Activated CD8-positive, alpha-beta T cell treated with anti-CD3 and anti-CD28 coated beads for 36 hours (primary cell): Measurements from ENCODE around the gene TXNRD2. TPM values are rescaled to one million over a fixed set of nuclear protein-coding genes. Genes with fewer than 3 reads are reported as not detected.
"Not testable (repeated sequence)": the region's sequence is repeated elsewhere in the genome, so short reads cannot be mapped to it uniquely, and the experiment has no call there.

Source experiments
- ATAC-seq: fragments of 200-7000 bp; cut with Tn5 transposase; one replicate; pipeline ENCODE4 v1.10.0; 2021; ENCODE audit warnings: mild to moderate bottlenecking, moderate library complexity
- CTCF ChIA-PET: fragments of 350-600 bp; sonication (Branson Sonifier 250); formaldehyde crosslinking; loops from one replicate; lab custom pipeline; 2021; ENCODE audit warnings: antibody characterized with exemption; lab: Charles Lee
- POLR2A ChIA-PET: fragments of 350-600 bp; sonication (Branson Sonifier 250); formaldehyde crosslinking; loops from one replicate; lab custom pipeline; 2021; ENCODE audit warnings: antibody characterized with exemption; lab: Charles Lee
- DNase-seq: peaks from one replicate; pipeline ENCODE4 v3.0.0-alpha.2; 2020
- H3K27ac Mint-ChIP-seq: one replicate; pipeline ENCODE4 v1.8.0; 2021; ENCODE audit warnings: mild to moderate bottlenecking, mixed read lengths
- H3K27me3 Mint-ChIP-seq: one replicate; pipeline ENCODE4 v1.8.0; 2021; ENCODE audit warnings: mixed read lengths
- H3K36me3 Mint-ChIP-seq: one replicate; pipeline ENCODE4 v1.8.0; 2021; ENCODE audit warnings: low read depth, mixed read lengths
- H3K4me1 Mint-ChIP-seq: one replicate; pipeline ENCODE4 v1.8.0; 2021; ENCODE audit warnings: low read depth, mixed read lengths
- H3K4me3 Mint-ChIP-seq: one replicate; pipeline ENCODE4 v1.8.0; 2021; ENCODE audit warnings: mild to moderate bottlenecking, moderate library complexity, mixed read lengths
- H3K9me3 Mint-ChIP-seq: one replicate; pipeline ENCODE4 v1.8.0; 2021; ENCODE audit warnings: mixed read lengths
- intact Hi-C: fragments of 100-400 bp; cut with micrococcal nuclease; formaldehyde crosslinking; loops from one replicate; pipeline ENCODE4 v1.10.0; 2022
- total RNA-seq, 2 experiments: library from RNA; stranded (reverse); gene quantifications; one replicate each; pipeline ENCODE4 v1.2.3, GENCODE V29; 2021
- TF ChIP-seq, protein P1 (sequence below): fragments of 200-600 bp; IDR thresholded peaks from one replicate; pipeline ENCODE4 v1.8.0; 2022; ENCODE audit warnings: antibody characterized with exemption, mild to moderate bottlenecking

TXNRD2 gene
- total RNA-seq, 2 experiments from 2014 or later: 18.0 to 18.5 TPM

DNA sequence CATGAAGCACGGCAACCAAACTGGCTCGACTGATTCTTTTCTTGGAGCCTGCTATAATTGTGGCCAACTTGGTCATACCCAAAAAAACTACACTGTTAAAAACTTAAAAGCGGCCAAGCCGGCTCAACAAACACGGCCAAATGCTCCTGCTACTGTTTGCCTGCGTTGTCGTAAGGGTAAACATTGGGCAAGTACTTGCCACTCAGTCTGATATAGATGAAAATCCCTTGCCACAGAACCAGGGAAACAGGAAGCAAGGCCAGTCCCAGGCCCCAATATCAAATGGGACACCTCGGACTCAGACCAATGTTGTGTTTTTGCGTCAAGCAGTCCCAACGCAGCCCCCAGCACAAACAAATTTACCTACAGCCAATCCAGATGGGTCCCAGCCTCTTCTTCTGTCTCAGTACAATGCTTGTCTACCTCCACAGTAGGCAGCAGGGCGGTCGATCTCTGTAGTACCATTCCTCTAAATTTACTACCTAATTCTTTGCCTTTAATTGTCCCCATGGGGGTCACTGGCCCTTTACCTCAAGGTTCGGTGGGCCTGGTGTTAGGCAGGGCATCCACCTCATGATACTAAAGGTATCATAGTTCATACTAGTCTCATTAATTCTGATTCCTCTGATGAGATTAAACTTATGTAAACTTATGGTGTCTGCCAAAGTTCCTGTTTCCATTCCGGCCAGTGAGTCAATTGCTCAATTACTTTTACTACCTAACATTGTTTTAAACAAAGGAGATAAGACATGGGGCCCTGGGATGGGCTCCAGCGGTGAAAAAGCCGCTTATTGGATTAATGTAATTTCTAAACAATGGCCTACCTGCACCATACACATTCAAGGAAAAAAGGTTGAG is 3.8 kb downstream of the TXNRD2 start:
- Mint-ChIP-seq H3K4me3 (no peak overlapping the region), H3K9me3 (peaks cover 18% of the 10 kb centered on the region), H3K27ac (no peak overlapping the region), H3K27me3 (no peaks in the 10 kb centered on the region), H3K4me1 (peaks cover 14% of the 10 kb centered on the region), H3K36me3 (peaks cover 31% of the 10 kb centered on the region)
- no peak for DNase-seq
- POLR2A ChIA-PET: no interaction called here
- ATAC-seq: no peak
- CTCF ChIA-PET: interaction anchor here (0.8 to 1.3 kb wide), 3 partner anchors 9 to 28 kb away, joined by 3 to 5 read pairs (median 3); no protein-coding TSS in a partner anchor
- TF ChIP-seq, protein P1, sequence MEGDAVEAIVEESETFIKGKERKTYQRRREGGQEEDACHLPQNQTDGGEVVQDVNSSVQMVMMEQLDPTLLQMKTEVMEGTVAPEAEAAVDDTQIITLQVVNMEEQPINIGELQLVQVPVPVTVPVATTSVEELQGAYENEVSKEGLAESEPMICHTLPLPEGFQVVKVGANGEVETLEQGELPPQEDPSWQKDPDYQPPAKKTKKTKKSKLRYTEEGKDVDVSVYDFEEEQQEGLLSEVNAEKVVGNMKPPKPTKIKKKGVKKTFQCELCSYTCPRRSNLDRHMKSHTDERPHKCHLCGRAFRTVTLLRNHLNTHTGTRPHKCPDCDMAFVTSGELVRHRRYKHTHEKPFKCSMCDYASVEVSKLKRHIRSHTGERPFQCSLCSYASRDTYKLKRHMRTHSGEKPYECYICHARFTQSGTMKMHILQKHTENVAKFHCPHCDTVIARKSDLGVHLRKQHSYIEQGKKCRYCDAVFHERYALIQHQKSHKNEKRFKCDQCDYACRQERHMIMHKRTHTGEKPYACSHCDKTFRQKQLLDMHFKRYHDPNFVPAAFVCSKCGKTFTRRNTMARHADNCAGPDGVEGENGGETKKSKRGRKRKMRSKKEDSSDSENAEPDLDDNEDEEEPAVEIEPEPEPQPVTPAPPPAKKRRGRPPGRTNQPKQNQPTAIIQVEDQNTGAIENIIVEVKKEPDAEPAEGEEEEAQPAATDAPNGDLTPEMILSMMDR: no peak
- intact Hi-C loops: no loop called here

DNA sequence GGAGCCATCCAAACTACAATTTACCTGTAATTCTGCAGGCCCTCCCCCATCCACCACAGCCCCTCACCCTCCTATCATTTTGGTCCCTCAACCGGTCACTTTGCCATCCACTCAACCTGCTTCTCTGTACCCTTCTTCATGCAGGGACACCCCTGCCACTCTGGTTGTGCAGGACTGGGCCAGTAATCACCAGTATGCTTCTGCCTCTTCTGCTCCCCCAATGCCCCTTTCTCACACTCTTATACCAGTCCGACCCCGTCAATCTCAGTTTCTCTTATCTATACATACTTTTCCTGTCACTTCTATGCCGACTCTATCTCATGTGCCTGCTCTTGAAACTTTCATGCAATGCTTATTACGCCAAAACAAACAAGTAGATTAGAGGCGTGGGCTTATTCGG is 5.1 kb downstream of the TXNRD2 start:
- ATAC-seq (no peak), DNase-seq (no peak)
- TF ChIP-seq, protein P1: no peak
- intact Hi-C loops: no loop called here
- peaks cover 27% of the 10 kb centered on the region for H3K36me3 Mint-ChIP-seq
- peaks cover 18% of the 10 kb centered on the region for H3K9me3 Mint-ChIP-seq
- H3K27ac Mint-ChIP-seq: no peak overlapping the region
- H3K4me1 Mint-ChIP-seq: peaks cover 9% of the 10 kb centered on the region
- POLR2A ChIA-PET: no interaction called here
- H3K27me3 Mint-ChIP-seq: no peaks in the 10 kb centered on the region
- CTCF ChIA-PET: interaction anchor here (0.8 to 1.9 kb wide), 4 partner anchors 10 to 26 kb away, joined by 3 to 5 read pairs (median 3); no protein-coding TSS in a partner anchor
- H3K4me3 Mint-ChIP-seq: no peak overlapping the region

DNA sequence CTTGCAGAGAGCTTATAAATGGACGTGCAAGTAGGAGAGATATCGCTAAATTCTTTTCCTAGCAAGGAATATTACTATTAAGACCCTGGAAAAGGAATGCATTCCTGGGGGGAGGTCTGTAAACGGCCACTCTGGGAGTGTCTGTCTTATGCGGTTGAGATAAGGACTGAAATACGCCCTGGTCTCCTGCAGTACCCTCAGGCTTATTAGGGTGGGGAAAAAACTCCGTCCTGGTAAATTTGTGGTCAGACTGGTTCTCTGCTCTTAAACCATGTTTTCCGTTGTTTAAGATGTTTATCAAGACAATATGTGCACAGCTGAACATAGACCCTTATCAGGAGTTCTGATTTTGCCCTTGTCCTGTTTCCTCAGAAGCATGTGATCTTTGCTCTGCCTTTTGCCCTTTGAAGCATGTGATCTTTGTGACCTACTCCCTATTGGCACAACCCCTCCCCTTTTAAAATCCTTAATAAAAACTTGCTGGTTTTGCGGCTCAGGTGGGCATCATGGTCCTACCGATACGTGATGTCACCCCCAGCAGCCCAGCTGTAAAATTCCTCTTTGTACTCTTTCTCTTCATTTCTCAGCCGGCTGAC is 6.4 kb downstream of the TXNRD2 start:
- H3K4me3 Mint-ChIP-seq, DNase-seq, H3K27ac Mint-ChIP-seq, H3K4me1 Mint-ChIP-seq, ATAC-seq, H3K27me3 Mint-ChIP-seq, intact Hi-C loops, POLR2A ChIA-PET: not testable (repeated sequence)
- H3K36me3 Mint-ChIP-seq: peaks cover 27% of the 10 kb centered on the region
- H3K9me3 Mint-ChIP-seq: peaks cover 18% of the 10 kb centered on the region
- CTCF ChIA-PET: interaction anchor here (1.9 kb wide), 1 partner anchor 13 kb away, joined by 3 read pairs; no protein-coding TSS in a partner anchor

DNA sequence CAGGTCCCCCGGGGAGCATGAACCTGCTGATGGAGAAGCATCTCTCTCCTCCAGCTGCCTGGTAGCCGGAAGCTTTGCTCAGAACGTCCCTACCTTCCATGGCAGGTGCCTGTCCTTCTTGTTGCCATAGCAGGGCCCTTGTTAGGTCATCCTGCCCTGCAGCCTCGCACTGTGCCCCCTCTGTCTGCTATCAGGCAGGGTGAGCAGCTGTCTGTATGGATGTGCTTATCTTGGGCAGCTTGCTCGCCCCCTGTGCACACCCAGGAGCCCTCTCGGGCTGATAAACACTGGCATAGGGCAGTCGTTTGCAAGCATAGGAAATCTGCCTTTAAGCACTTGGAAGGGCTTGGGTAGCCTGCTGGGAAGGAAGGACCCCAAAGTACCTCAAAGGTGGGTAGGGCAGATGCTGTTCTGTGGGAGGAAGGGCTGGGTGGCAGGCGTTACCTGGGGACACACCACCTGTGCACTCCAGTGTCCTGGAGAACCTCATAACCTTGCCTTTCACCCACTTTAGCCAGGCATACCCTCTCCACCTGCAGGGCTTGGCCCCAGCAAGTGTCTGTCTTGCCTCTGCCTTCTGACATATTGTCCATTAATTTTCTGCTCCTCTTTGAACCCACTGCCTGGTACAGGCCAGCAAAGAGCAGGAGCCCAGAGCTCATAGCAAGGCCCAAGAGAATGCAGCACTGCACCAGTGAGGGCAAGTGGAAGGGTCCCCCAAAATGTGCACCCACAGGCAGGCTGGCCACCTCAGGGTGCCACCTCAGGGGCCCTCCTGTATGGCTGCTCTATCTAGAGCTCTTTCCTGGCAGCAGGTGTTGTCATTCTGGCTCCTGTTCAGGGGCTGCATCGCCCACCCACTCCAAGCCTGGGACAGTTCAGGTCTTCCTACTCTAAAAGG is 8.0 kb downstream of the TXNRD2 start:
- Mint-ChIP-seq H3K9me3 (peaks cover 18% of the 10 kb centered on the region), H3K36me3 (peaks cover 27% of the 10 kb centered on the region), H3K4me3 (no peak overlapping the region), H3K27me3 (no peaks in the 10 kb centered on the region), H3K4me1 (peaks cover 6% of the 10 kb centered on the region), H3K27ac (no peak overlapping the region)
- POLR2A ChIA-PET: interaction anchor here (0.7 to 1.7 kb wide), 2 partner anchors 9 to 187 kb away, joined by 3 to 5 read pairs; no protein-coding TSS in a partner anchor
- TF ChIP-seq, protein P1: no peak
- CTCF ChIA-PET: interaction anchor here (0.7 kb wide), 1 partner anchor 203 kb away, joined by 3 read pairs; no protein-coding TSS in a partner anchor
- intact Hi-C loops: no loop called here
- ATAC-seq: no peak
- no peak for DNase-seq
